ENCODE measurements around the gene NR5A2. TPM values are rescaled to one million over a fixed set of nuclear protein-coding genes. Genes with fewer than 3 reads are reported as not detected.

NR5A2 gene
- total and polyA plus RNA-seq, 10 of the 15 experiments (the other 5 are each of a cell fraction or from before 2014, with no cell fraction given) = 0.02 to 0.60 (median 0.15) TPM; not detected in 1

DNA sequence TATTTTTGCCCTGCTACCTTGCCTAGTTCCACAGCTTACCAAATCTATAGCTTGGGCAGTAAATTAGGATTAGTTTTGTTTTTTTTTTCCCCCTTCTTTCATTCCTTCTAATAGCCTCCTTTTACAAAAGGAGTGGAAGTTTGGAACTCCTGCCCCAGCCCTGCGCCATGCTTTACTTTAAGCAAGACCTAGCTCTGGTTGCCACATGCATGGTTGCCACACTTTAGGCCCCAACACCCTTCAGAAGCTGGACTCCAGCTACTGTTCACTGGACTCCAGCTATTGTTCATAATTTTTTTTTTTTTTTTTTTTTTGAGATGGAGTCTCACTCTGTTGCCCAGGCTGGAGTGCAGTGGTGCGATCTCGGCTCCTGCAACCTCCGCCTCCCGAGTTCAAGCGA, 115.8 kb downstream of the NR5A2 start (continued):
- TF ChIP-seq, protein P1, sequence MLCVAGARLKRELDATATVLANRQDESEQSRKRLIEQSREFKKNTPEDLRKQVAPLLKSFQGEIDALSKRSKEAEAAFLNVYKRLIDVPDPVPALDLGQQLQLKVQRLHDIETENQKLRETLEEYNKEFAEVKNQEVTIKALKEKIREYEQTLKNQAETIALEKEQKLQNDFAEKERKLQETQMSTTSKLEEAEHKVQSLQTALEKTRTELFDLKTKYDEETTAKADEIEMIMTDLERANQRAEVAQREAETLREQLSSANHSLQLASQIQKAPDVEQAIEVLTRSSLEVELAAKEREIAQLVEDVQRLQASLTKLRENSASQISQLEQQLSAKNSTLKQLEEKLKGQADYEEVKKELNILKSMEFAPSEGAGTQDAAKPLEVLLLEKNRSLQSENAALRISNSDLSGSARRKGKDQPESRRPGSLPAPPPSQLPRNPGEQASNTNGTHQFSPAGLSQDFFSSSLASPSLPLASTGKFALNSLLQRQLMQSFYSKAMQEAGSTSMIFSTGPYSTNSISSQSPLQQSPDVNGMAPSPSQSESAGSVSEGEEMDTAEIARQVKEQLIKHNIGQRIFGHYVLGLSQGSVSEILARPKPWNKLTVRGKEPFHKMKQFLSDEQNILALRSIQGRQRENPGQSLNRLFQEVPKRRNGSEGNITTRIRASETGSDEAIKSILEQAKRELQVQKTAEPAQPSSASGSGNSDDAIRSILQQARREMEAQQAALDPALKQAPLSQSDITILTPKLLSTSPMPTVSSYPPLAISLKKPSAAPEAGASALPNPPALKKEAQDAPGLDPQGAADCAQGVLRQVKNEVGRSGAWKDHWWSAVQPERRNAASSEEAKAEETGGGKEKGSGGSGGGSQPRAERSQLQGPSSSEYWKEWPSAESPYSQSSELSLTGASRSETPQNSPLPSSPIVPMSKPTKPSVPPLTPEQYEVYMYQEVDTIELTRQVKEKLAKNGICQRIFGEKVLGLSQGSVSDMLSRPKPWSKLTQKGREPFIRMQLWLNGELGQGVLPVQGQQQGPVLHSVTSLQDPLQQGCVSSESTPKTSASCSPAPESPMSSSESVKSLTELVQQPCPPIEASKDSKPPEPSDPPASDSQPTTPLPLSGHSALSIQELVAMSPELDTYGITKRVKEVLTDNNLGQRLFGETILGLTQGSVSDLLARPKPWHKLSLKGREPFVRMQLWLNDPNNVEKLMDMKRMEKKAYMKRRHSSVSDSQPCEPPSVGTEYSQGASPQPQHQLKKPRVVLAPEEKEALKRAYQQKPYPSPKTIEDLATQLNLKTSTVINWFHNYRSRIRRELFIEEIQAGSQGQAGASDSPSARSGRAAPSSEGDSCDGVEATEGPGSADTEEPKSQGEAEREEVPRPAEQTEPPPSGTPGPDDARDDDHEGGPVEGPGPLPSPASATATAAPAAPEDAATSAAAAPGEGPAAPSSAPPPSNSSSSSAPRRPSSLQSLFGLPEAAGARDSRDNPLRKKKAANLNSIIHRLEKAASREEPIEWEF (IDR thresholded peaks at IDR 0.05; ENCODE audit: insufficient replicate concordance, low read depth, low read length) = no peak
- no peak for TF ChIP-seq CHD4 (IDR thresholded peaks at IDR 0.05)
- no peak for TF ChIP-seq MYC (IDR thresholded peaks at IDR 0.05; ENCODE audit: insufficient read depth, insufficient read length, insufficient replicate concordance, low read length, severe bottlenecking)
- TF ChIP-seq, protein P2, sequence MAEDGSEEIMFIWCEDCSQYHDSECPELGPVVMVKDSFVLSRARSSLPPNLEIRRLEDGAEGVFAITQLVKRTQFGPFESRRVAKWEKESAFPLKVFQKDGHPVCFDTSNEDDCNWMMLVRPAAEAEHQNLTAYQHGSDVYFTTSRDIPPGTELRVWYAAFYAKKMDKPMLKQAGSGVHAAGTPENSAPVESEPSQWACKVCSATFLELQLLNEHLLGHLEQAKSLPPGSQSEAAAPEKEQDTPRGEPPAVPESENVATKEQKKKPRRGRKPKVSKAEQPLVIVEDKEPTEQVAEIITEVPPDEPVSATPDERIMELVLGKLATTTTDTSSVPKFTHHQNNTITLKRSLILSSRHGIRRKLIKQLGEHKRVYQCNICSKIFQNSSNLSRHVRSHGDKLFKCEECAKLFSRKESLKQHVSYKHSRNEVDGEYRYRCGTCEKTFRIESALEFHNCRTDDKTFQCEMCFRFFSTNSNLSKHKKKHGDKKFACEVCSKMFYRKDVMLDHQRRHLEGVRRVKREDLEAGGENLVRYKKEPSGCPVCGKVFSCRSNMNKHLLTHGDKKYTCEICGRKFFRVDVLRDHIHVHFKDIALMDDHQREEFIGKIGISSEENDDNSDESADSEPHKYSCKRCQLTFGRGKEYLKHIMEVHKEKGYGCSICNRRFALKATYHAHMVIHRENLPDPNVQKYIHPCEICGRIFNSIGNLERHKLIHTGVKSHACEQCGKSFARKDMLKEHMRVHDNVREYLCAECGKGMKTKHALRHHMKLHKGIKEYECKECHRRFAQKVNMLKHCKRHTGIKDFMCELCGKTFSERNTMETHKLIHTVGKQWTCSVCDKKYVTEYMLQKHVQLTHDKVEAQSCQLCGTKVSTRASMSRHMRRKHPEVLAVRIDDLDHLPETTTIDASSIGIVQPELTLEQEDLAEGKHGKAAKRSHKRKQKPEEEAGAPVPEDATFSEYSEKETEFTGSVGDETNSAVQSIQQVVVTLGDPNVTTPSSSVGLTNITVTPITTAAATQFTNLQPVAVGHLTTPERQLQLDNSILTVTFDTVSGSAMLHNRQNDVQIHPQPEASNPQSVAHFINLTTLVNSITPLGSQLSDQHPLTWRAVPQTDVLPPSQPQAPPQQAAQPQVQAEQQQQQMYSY (CRISPR knock-in tag; IDR thresholded peaks at IDR 0.05) = no peak
- no peak for TF ChIP-seq NRF1 (conservative IDR thresholded peaks at IDR 0.05; ENCODE audit: low read depth, low read length)

Data from GM12878 (cell line).